HG03457 (cell line): ENCODE results near the gene CHERP.
"Not testable (repeated sequence)": the region's sequence is repeated elsewhere in the genome, so short reads cannot be mapped to it uniquely, and the experiment has no call there.

Source experiments
- ATAC-seq: cut with Tn5 transposase; IDR thresholded peaks from one replicate; pipeline ENCODE4 v1.9.1; 2021; ENCODE audit warnings: moderate number of reproducible peaks; ENCODE audit not compliant: unreplicated experiment

Gene CHERP

GRCh38 chr19:16520986-16521624 lies 21.1 kb downstream of the CHERP start:
- no peak for ATAC-seq

- no peak for ATAC-seq
These were observed 21.9 kb downstream of the CHERP start for GRCh38 chr19:16520074-16520973.

GRCh38 chr19:16519230-16519687 lies 23.0 kb downstream of the CHERP start:
- ATAC-seq = no peak

GRCh38 chr19:16518483-16519229 lies 23.6 kb downstream of the CHERP start:
- ATAC-seq = no peak

- no peak for ATAC-seq
These were observed 24.2 kb downstream of the CHERP start for GRCh38 chr19:16518061-16518460.

- no peak for ATAC-seq
These were observed 25.2 kb downstream of the CHERP start for GRCh38 chr19:16516923-16517610.

- ATAC-seq = no peak
These were observed 25.9 kb downstream of the CHERP start for GRCh38 chr19:16516381-16516780.

GRCh38 chr19:16514383-16515019 lies 27.7 kb downstream of the CHERP start:
- ATAC-seq = no peak

- not testable (repeated sequence) for ATAC-seq
These were observed 29.6 kb downstream of the CHERP start for GRCh38 chr19:16512611-16513010.

- no peak for ATAC-seq
These were observed 32.8 kb downstream of the CHERP start for GRCh38 chr19:16509141-16510061.

GRCh38 chr19:16508546-16508945 lies 33.7 kb downstream of the CHERP start:
- ATAC-seq = no peak

- no peak for ATAC-seq
These were observed 35.3 kb downstream of the CHERP start for GRCh38 chr19:16506961-16507360.

GRCh38 chr19:16506161-16506560 lies 36.1 kb downstream of the CHERP start:
- ATAC-seq = not testable (repeated sequence)

GRCh38 chr19:16504271-16504670 lies 38.0 kb downstream of the CHERP start:
- no peak for ATAC-seq

GRCh38 chr19:16497837-16498236 lies 44.4 kb downstream of the CHERP start:
- no peak for ATAC-seq

- ATAC-seq = no peak
These were observed 45.2 kb downstream of the CHERP start for GRCh38 chr19:16497042-16497441.

GRCh38 chr19:16496613-16496983 lies 45.6 kb downstream of the CHERP start:
- no peak for ATAC-seq

- peak; percentile 87 for ATAC-seq
These were observed 46.1 kb downstream of the CHERP start, which contains the start of the genes C19orf44 and CALR3 for GRCh38 chr19:16495982-16496612. C19orf44 (plus strand) TSS chr19:16496394; CDS start chr19:16500793, 4,399 bp downstream. CALR3 (minus strand) TSS chr19:16496167; CDS start chr19:16496129, 38 bp downstream.

- not testable (repeated sequence) for ATAC-seq
These were observed 55.8 kb downstream of the CHERP start for GRCh38 chr19:16486476-16486875.
